Sigmoid colon (tissue), 3 donors: ENCODE measurements around the gene PLGRKT.

Source experiments
- CTCF ChIP-seq, 4 experiments: fragments of 450-650 bp in 3 of 4; fragments of 200-600 bp in 1 of 4; IDR thresholded peaks; one replicate each; pipeline ENCODE4 v1.5.1; 2016 to 2019; ENCODE audit warnings: antibody characterized with exemption in 4 of 4, mild to moderate bottlenecking in 3 of 4, moderate library complexity in 2 of 4
- POLR2A ChIP-seq, 2 donors: fragments of 450-650 bp; IDR thresholded peaks; one replicate each; pipeline ENCODE4 v1.6.1; 2016; ENCODE audit warnings: antibody characterized with exemption in 2 of 2, mild to moderate bottlenecking in 2 of 2, moderate library complexity in 2 of 2

- no peak for TF ChIP-seq CTCF (IDR thresholded peaks at IDR 0.05)
- TF ChIP-seq POLR2A (IDR thresholded peaks at IDR 0.05), result no peak
Observed at GRCh38 chr9:5435912-5436311, 1.8 kb downstream of the PLGRKT start.
